Panc1 (cell line): ENCODE data around the gene NTN3. TPM values are rescaled to one million over a fixed set of nuclear protein-coding genes. Genes with fewer than 3 reads are reported as not detected.

Source experiments
- ATAC-seq: fragments of 200-7000 bp; cut with Tn5 transposase; 2 replicates; pipeline ENCODE4 v1.9.1; 2020; ENCODE audit warnings: mild to moderate bottlenecking, moderate library complexity
- BruUV-seq: library from RNA; stranded (reverse); fragments of 400-500 nt; replicated peaks from 2 replicates; lab custom pipeline; 2021; lab: Mats Ljungman, UMichigan
- CTCF ChIA-PET: fragments of 300-600 bp; sonication (Branson Sonifier 250); formaldehyde crosslinking; loops from one replicate; lab custom pipeline; 2022; ENCODE audit warnings: antibody characterized with exemption; lab: Charles Lee
- POLR2A ChIA-PET: fragments of 300-600 bp; sonication (Branson Sonifier 250); formaldehyde crosslinking; loops from one replicate; lab custom pipeline; 2022; ENCODE audit warnings: antibody characterized with exemption; lab: Charles Lee
- DNase-seq: peaks from one replicate; pipeline ENCODE4 v3.0.0-alpha.2; 2010; ENCODE audit warnings: low read depth, low spot score
- H3K27ac ChIP-seq: 2 replicates; pipeline ENCODE4 v1.5.1; 2011; ENCODE audit warnings: mild to moderate bottlenecking, low read length, inconsistent platforms
- H3K27me3 ChIP-seq: fragments of 200-500 bp; sonication (Bioruptor generic); 2 replicates; pipeline ENCODE4 v1.6.0; 2014; ENCODE audit warnings: low read length, inconsistent platforms; ENCODE audit not compliant: control insufficient read depth, insufficient read depth
- H3K36me3 ChIP-seq: fragments of 200-500 bp; sonication (Bioruptor generic); 2 replicates; pipeline ENCODE4 v1.5.1; 2014; ENCODE audit warnings: inconsistent platforms, mild to moderate bottlenecking, low read length, moderate library complexity; ENCODE audit not compliant: control insufficient read depth, insufficient read depth
- H3K4me1 ChIP-seq: 2 replicates; pipeline ENCODE4 v1.5.1; 2011; ENCODE audit warnings: inconsistent platforms, mild to moderate bottlenecking, low read length, moderate library complexity; ENCODE audit not compliant: control insufficient read depth, insufficient read depth
- H3K4me3 ChIP-seq, 2 experiments: 2 replicates each; pipeline ENCODE4 v1.5.1; 2011 to 2012; ENCODE audit warnings: low read depth in 2 of 2, low read length in 2 of 2, mild to moderate bottlenecking in 2 of 2, inconsistent platforms in 1 of 2, moderate library complexity in 1 of 2
- H3K9me3 ChIP-seq: fragments of 200-500 bp; sonication (Bioruptor generic); 2 replicates; pipeline ENCODE4 v1.5.1; 2014; ENCODE audit warnings: low read depth, mild to moderate bottlenecking, inconsistent platforms, low read length, moderate library complexity; ENCODE audit not compliant: control insufficient read depth, insufficient read depth
- POLR2AphosphoS5 ChIP-seq: IDR thresholded peaks from 2 replicates; pipeline ENCODE4 v1.6.1; 2012; ENCODE audit warnings: mild to moderate bottlenecking, low read depth, low read length, moderate library complexity
- REST ChIP-seq, 2 experiments: IDR thresholded peaks; 2 replicates each; pipeline ENCODE4 v1.6.1; 2011 to 2012; ENCODE audit warnings: low read depth in 2 of 2, control low read depth in 1 of 2, low read length in 1 of 2, mild to moderate bottlenecking in 1 of 2, moderate library complexity in 1 of 2; ENCODE audit not compliant: insufficient read depth in 1 of 2
- SIN3A ChIP-seq: IDR thresholded peaks from 2 replicates; pipeline ENCODE4 v1.6.1; 2012; ENCODE audit warnings: low read depth, mild to moderate bottlenecking, low read length, moderate library complexity, borderline replicate concordance; ENCODE audit not compliant: insufficient read depth
- TCF7L2 ChIP-seq: IDR thresholded peaks from 2 replicates; pipeline ENCODE4 v1.6.1; 2011; ENCODE audit warnings: mild to moderate bottlenecking, low read depth, low read length, inconsistent platforms
- in situ Hi-C: cut with HindIII; loops from 2 replicates; pipeline ENCODE4 v1.10.0; 2016; ENCODE audit warnings: low sequenced_read_pairs, low pct_unique_long_range_greater_than_20kb
- intact Hi-C: fragments of 100-400 bp; cut with micrococcal nuclease; formaldehyde crosslinking; loops from one replicate; pipeline ENCODE4 v1.10.0; 2022; ENCODE audit not compliant: unreplicated experiment
- total RNA-seq: library from RNA; stranded (reverse); gene quantifications from one replicate; pipeline ENCODE4 v1.2.1, GENCODE V29; 2021; ENCODE audit not compliant: unreplicated experiment
- TF ChIP-seq, protein P1 (sequence below): fragments of 450-650 bp; IDR thresholded peaks from 2 replicates; pipeline ENCODE4 v1.5.1; 2017; ENCODE audit warnings: mild to moderate bottlenecking

The NTN3 gene
- total RNA-seq, 1 experiment from 2014 or later, result 3.2 TPM

DNA sequence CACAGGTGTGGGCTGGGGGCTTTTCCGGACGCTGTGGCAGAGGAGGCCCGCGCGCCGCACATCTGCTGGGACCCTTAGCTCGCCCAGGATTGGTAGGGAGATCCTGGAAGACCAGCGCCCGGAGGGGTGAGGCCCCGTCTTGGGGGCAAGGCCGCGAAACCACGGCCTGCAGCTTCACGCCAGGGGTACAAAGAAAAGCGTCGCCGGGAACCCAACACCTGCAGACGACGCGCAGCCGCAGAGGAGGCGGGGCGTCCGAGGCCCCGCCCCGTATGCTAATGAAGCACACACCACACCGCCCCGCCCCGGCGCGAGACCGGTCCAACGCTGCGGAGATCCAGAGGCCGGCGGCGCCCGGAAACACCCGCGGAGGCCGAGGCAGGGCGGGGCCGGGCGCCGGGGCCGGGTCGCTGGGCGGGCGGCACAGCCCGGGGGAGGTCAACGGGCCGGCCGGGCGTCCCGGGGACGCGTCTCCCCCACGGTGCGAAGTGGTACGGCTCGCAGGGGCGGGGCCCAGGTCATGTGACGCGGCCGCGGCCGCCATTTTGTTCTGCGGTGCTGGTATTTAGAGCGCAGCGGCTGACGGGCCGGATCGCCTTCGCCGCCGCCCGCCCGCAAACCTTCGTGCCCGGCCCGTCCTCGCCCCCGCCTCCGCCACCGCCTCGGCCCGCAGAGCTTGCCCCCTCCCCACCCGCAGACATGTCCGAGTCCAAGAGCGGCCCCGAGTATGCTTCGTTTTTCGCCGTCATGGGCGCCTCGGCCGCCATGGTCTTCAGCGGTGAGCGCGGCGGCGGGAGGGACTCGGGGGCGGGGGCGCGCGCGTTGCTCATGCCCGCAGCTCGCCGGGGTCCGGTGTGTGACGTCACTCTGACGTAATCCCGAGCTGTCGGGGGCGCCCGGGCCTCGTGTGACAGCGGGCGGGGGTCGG, 42.6 kb downstream of the NTN3 start, which contains the start of gene ATP6V0C:
TSS of gene ATP6V0C (plus strand) at position 548 of the 928 bp plus-strand sequence. CDS start at position 700, 152 bp downstream.
- no peaks in the 10 kb centered on the region for H3K9me3 ChIP-seq
- TF ChIP-seq SIN3A (peak; percentile 83; the same call in 1 of the 2 replicates), POLR2AphosphoS5 (peak; percentile 90)
- TF ChIP-seq, protein P1, sequence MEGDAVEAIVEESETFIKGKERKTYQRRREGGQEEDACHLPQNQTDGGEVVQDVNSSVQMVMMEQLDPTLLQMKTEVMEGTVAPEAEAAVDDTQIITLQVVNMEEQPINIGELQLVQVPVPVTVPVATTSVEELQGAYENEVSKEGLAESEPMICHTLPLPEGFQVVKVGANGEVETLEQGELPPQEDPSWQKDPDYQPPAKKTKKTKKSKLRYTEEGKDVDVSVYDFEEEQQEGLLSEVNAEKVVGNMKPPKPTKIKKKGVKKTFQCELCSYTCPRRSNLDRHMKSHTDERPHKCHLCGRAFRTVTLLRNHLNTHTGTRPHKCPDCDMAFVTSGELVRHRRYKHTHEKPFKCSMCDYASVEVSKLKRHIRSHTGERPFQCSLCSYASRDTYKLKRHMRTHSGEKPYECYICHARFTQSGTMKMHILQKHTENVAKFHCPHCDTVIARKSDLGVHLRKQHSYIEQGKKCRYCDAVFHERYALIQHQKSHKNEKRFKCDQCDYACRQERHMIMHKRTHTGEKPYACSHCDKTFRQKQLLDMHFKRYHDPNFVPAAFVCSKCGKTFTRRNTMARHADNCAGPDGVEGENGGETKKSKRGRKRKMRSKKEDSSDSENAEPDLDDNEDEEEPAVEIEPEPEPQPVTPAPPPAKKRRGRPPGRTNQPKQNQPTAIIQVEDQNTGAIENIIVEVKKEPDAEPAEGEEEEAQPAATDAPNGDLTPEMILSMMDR, result no peak
- ChIA-PET POLR2A (no interaction called here), CTCF (interaction anchor here (0.6 to 0.7 kb wide), 2 partner anchors 13 to 39 kb away, joined by 3 to 4 read pairs; partner anchors contain the start of gene TBC1D24)
- H3K4me1 ChIP-seq, result peaks cover 36% of the 10 kb centered on the region
- ATAC-seq (peak; percentile 89), DNase-seq (no peak)
- in situ Hi-C loops (no loop called here), intact Hi-C loops (no loop called here)
- H3K27ac ChIP-seq, result peak within 1 kb of the TSS; percentile 90
- H3K4me3 ChIP-seq, result peak within 1 kb of the TSS; percentile 85 to 95
- H3K27me3 ChIP-seq, result no peaks in the 10 kb centered on the region
- peaks cover 2% of the 10 kb centered on the region; the same call in 1 of the 2 replicates for H3K36me3 ChIP-seq
- BruUV-seq, result no TSS peak

DNA sequence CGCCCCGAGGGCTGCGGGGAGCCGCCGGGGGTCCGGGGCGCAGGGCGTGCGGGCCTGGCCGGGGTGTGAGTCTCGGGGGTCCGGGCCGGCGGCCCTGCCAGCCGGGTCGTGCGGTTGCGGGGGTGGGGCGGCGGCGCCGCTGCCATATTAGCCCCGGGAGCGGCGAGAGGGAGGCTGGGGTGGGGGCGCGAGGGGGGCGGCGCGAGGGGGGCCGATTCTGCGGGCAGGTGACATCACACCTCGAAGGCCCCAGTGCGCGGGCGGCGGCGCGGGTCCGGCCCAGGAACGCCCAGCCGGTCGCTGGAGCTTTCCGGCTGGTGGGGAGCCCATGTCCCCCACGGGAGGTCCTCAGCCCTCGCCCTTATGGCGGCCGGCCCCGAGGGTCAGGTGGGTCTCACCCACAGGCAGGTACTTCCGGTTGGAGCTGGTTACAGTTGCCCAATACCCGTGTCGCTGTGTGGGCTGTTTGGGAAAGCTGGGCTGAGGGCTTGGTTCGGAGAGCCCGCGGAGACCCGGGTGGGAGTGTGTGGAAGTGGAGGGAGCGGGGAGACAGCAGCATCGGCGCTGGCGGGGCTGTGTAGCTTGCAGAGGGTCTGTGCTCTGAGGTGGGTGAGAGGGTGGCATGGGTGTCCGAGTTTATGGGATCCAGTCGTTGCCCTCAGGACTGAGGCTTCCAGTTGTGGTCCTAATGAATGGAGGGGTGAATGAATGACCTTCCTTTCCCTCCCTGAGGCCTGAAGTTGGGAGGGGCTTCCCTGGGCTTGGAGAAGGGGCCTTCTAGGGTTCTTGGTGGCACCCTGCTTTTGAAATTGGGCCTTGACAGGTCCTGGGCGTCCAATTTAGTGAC, 43.5 kb downstream of the NTN3 start:
- intact Hi-C loops (no loop called here), in situ Hi-C loops (no loop called here)
- peaks cover 2% of the 10 kb centered on the region; the same call in 1 of the 2 replicates for H3K36me3 ChIP-seq
- H3K27ac ChIP-seq, result peak overlapping the region; percentile 90
- ChIA-PET POLR2A (interaction anchor here (0.7 kb wide), 1 partner anchor 132 kb away, joined by 3 read pairs; no protein-coding TSS in a partner anchor), CTCF (interaction anchor here (0.7 kb wide), 1 partner anchor 13 kb away, joined by 4 read pairs; no protein-coding TSS in a partner anchor)
- no peaks in the 10 kb centered on the region for H3K27me3 ChIP-seq
- no peaks in the 10 kb centered on the region for H3K9me3 ChIP-seq
- TF ChIP-seq REST (IDR thresholded peaks at IDR 0.05; ENCODE audit: insufficient read depth in 1 of 2, low read depth in 2 of 2, low read length in 1 of 2) (no peak), TCF7L2 (no peak), SIN3A (no peak)
- TF ChIP-seq, protein P1, result no peak
- no TSS peak for BruUV-seq
- DNase-seq (no peak), ATAC-seq (no peak)
- peaks cover 45% of the 10 kb centered on the region for H3K4me1 ChIP-seq
- H3K4me3 ChIP-seq, result peak overlapping the region; percentile 85 to 95
